Hindlimb muscle (tissue), 1 donor: ENCODE data around the gene ARFGEF2. TPM values are rescaled to one million over a fixed set of nuclear protein-coding genes. Genes with fewer than 3 reads are reported as not detected.

Source experiments
- polyA plus RNA-seq: library from polyadenylated mRNA; unstranded; fragments of 120-200 nt; gene quantifications from one replicate; pipeline ENCODE4 v1.2.1, GENCODE V29; 2013; ENCODE audit not compliant: insufficient read length

Gene ARFGEF2
- polyA plus RNA-seq, 1 donor, result 13.7 TPM

Other genes starting within 250 kb of the ARFGEF2 start
- 20.0 TPM for gene PREX1, start 93.7 kb upstream of the ARFGEF2 start, polyA plus RNA-seq
- gene CSE1L, start 124.6 kb downstream of the ARFGEF2 start, polyA plus RNA-seq, result 53.3 TPM